Kidney capillary endothelial cell (primary cell): Measurements from ENCODE around the gene OGN.
"Not testable (repeated sequence)": the region's sequence is repeated elsewhere in the genome, so short reads cannot be mapped to it uniquely, and the experiment has no call there.

Experiments used
- DNase-seq: peaks from one replicate; pipeline ENCODE4 v3.0.0-alpha.2; 2018; ENCODE audit warnings: low spot score

The OGN gene, protein sequence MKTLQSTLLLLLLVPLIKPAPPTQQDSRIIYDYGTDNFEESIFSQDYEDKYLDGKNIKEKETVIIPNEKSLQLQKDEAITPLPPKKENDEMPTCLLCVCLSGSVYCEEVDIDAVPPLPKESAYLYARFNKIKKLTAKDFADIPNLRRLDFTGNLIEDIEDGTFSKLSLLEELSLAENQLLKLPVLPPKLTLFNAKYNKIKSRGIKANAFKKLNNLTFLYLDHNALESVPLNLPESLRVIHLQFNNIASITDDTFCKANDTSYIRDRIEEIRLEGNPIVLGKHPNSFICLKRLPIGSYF

GRCh38 chr9:92404042-92404836 lies at the start of gene OGN:
Gene OGN, minus strand, starts transcription at chr9:92404578. Its CDS starts 1,171 bp downstream, at chr9:92403407.
- no peak for DNase-seq

GRCh38 chr9:92446536-92446935 lies 42.2 kb upstream of the OGN start:
- no peak for DNase-seq

GRCh38 chr9:92444841-92445240 lies 40.5 kb upstream of the OGN start:
- no peak for DNase-seq

- no peak for DNase-seq
These were observed 36.3 kb upstream of the OGN start for GRCh38 chr9:92440751-92441046.

DNA sequence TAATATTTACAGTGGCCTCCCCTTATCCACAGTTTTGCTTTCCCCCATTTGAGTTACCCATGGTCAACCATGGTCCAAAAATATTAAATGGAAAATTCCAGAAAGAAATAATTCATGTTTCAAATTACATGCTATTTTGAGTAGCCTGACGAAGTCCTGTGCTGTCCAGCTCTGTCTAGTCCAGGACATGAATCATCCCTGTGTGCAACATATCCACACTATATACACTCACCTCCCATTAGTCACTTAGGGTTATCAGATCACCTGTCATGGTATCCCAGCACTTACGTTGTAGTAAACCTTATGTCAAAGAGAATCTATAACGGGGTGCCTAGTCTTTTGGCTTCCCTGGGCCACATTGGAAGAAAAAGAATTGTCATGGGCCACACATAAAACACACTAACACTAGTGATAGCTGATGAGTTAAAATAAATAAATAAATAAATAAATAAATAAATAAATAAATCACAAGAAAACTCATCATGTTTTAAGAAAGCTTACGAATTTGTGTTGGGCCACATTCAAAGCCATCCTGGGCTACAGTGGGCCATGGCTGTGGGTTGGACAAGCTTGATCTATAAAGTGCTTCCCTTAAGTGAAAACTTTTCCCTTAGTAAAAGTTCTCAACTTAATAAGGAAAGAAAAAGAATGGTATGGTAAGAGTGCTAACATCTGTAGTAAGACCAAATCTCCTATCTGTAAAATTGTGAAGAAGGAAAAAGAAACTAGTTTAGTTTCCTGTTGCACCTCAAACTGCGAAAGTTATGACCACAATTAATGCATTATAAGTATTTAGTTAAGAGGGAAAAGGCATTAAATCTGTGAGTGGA lies 35.8 kb upstream of the OGN start:
- DNase-seq = peak; percentile 58

DNA sequence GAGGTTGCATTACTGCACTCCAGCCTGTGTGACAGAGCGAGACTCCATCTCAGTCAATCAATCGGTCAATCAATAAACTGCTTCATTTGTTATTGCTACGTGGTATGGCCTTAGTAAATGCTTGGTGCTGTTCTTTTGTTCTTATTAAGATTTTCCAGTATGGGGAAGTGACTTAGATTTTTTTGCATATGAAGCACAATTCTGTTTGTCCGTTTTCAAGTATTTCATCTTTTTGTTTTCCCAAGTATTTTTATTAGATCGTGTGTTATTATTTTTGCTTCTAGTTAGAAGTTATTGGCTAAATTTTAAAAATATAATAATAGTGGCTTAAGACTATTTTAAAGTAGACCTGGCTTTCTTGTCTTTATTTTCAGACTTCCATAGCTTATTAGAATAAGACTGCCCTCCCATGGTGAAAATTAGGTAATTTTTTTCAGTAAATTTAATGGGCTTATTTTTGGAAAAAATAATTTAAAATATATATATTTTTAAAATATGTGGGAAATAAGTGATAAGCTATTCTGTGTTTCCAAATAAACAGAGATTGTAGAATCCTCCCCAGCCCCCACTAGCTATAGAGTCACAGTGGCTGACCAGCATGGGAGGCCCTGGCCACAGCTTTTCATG lies 34.6 kb upstream of the OGN start:
- no peak for DNase-seq

- DNase-seq = no peak
These were observed 30.9 kb upstream of the OGN start for GRCh38 chr9:92435263-92435662.

DNA sequence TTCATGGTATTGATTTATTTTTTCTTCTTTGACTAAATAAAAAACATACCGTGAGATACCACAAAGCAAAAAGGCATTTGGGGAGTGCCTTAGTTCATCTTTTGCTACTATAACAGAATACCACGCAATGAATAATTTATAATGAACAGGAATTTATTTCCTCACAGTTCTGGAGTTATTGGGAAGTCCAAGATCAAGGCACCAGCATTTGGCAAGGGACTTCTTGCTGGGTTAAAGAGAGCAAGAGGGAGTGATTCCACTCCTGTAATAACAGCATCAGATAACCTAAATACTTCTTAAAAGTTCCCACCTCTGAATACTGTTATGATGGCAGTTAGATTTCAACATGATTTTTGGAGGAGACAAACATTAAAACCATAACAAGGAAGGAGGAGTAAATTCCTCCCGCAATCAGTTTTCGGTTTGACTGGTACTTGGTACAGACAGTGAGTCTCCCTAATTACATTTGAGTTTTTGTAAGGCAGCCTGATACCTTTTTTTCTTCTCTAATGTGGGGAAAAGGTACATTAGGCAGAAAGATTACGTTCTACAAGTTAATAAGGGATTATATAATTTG lies 28.7 kb upstream of the OGN start:
- no peak for DNase-seq

DNA sequence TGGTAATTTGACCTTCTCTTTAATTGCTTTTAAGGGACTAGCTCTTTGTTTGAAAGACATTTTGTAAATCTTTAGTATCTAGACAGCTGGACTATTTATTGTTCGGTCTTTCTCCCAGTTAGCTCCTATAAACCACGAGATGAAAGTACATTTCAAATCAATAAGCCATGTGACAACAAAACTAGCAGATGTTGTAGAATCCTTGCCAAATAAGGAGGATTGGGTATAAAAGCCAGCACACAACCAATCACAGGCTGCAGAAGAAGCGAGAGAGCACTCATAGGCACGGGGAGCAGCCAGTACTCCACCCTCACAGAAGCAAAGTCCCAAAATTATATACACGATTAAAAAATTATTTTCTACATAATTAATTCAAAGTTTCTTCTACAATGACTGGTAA lies 28.0 kb upstream of the OGN start:
- DNase-seq = no peak

- no peak for DNase-seq
These were observed 25.5 kb upstream of the OGN start for GRCh38 chr9:92429836-92430235.

GRCh38 chr9:92426501-92427145 lies 22.2 kb upstream of the OGN start:
- no peak for DNase-seq

DNA sequence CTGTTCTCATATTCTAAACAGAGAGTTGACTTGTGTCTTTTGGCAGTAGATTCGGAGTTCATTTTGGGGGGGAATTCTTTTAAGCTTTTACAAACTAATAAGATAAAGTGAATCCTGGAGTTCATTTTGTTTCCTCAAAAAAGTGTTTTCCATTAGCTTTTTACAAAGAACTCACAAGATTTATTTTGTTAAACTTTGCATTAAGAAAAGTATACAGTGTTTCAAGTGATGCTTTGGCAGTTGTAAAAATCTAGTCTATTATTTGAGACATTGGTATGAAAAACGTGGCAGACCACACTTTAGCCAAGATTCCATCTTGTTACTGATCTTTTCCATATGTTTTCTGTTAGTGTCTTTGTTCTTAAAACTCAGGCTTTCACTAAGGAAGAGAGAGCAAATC lies 21.1 kb upstream of the OGN start:
- no peak for DNase-seq

- no peak for DNase-seq
These were observed 20.0 kb upstream of the OGN start, which contains the start of gene OMD for GRCh38 chr9:92424340-92424739. Gene OMD, minus strand, starts transcription at chr9:92424471. Its CDS starts 6,913 bp downstream, at chr9:92417558.

DNA sequence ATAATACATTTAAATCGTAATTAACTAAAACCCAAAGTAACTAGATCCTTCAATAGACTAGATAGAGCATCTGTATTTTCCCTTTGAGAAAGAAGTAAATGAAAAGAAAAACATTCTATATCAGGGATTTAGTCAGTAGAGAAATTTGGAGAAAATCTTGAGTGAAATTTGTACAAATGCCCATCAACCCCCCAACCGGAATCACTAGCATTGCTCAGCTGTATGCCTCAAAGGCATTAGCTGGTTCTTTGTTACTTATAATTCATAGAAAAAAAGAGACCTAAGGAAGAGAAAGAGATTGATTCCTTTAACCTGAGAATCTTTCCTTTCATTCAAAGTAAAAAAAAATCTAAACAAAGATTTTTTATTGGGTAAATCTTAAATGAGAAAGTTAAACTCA lies 19.2 kb upstream of the OGN start:
- DNase-seq = no peak

DNA sequence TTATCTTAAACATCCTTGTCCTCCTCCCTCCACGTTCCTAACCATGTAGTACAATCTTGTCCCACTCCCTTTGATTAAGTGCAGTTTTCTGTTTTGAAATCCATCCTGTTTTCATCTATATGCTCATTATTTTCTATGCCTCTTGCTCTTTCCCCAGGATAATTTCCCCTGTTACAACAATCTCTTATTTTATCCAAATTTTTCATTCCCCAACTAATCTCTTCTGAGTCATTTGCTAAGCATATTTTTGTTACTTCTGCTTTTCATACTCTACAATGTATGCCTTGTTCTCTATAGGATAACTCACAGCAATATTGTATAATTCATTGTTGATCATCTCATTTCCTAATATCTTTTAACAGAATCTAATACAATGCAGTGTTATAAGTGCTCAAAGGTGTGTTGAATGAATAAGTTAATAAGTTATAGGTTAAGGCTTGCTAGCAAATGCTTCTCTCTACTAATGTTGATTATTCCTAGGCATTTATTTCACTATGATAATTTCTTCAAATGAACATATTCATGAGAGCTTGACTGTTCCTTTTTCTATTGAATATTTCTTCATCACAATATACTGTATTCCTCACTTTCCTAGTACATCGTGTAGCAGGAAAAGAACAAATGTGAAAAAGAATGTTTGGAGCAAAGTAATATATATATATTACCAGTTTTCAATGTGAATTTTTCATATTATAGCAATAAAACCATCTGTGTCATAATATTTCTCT lies 18.4 kb upstream of the OGN start:
- no peak for DNase-seq

- DNase-seq = no peak
These were observed 10.2 kb upstream of the OGN start for GRCh38 chr9:92414566-92414965.

GRCh38 chr9:92411157-92411556 lies 6.8 kb upstream of the OGN start:
- DNase-seq = not testable (repeated sequence)

- no peak for DNase-seq
These were observed 4.5 kb upstream of the OGN start for GRCh38 chr9:92408747-92409478.

GRCh38 chr9:92407818-92408217 lies 3.4 kb upstream of the OGN start:
- no peak for DNase-seq

GRCh38 chr9:92406477-92406876 lies 2.1 kb upstream of the OGN start:
- no peak for DNase-seq
